ENCODE measurements around the gene HNRNPLL. TPM values are rescaled to one million over a fixed set of nuclear protein-coding genes. Genes with fewer than 3 reads are reported as not detected.

The HNRNPLL gene
- total RNA-seq, 4 donors from 2014 or later, result 45.2 to 59.7 (median 54.4) TPM

- H3K4me1 ChIP-seq, result peaks cover 0 to 7% (median 0%) of the 10 kb centered on the region in 4 donors
- intact Hi-C loops (cut with DNase I; ENCODE audit: low total_unique reads), result no loop called here
- no peaks in the 10 kb centered on the region for H3K9me3 ChIP-seq
- DNase-seq, result no peak
- no peak overlapping the region for H3K4me3 ChIP-seq
- in situ Hi-C loops (cut with MboI; ENCODE audit: low pct_ligation_motif_present in 1 of 4, low pct_unique_long_range_greater_than_20kb in 1 of 4, low sequenced_read_pairs in 3 of 4), result no loop called here
- 59 to 84% methylated on average over 2 of the region's 2 CpGs for WGBS, 2 donors (ENCODE audit: low coverage in 1 of 2)
- peak overlapping the region in 2 of 4 donors; percentile 16 to 19 for H3K27ac ChIP-seq
- no peaks in the 10 kb centered on the region for H3K27me3 ChIP-seq
- no peak for TF ChIP-seq POLR2A (IDR thresholded peaks at IDR 0.05)
- TF ChIP-seq CTCF (IDR thresholded peaks at IDR 0.05), result no peak
- TF ChIP-seq EP300 (IDR thresholded peaks at IDR 0.05; ENCODE audit: low read depth), result no peak
- no peak for TF ChIP-seq POLR2AphosphoS5 (IDR thresholded peaks at IDR 0.05)
- H3K36me3 ChIP-seq, result peaks cover 0 to 14% (median 0%) of the 10 kb centered on the region in 4 donors
These were observed 42.6 kb downstream of the HNRNPLL start for GRCh38 chr2:38560092-38560491.

DNA sequence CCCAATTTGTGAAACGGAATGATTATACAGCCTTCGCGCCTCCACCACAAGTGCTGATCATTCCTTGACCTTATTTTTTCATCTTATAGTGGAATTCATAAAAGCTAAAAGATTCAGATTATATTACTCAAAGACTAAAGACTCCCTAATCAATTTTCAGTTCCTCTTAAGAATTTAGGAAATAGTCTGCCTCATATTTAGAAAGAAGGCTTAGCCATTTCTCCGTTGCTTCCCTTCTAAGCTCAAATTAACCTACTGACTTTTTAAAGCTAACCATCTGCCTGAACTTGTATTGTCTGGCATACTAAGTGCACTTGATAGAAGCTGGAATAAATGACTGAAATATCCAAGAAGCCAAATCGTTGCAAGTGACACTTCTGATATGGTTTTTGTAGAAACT, 44.7 kb downstream of the HNRNPLL start:
- TF ChIP-seq EP300 (IDR thresholded peaks at IDR 0.05; ENCODE audit: low read depth) (no peak), CTCF (IDR thresholded peaks at IDR 0.05) (no peak), POLR2A (IDR thresholded peaks at IDR 0.05) (no peak), POLR2AphosphoS5 (IDR thresholded peaks at IDR 0.05) (no peak)
- Histone ChIP-seq H3K4me3 (no peak overlapping the region), H3K27ac (no peak overlapping the region), H3K27me3 (no peaks in the 10 kb centered on the region), H3K9me3 (no peaks in the 10 kb centered on the region), H3K4me1 (peaks cover 0 to 7% (median 0%) of the 10 kb centered on the region in 4 donors), H3K36me3 (peaks cover 0 to 1% (median 0%) of the 10 kb centered on the region in 4 donors)
- in situ Hi-C loops (cut with MboI; ENCODE audit: low pct_ligation_motif_present in 1 of 4, low pct_unique_long_range_greater_than_20kb in 1 of 4, low sequenced_read_pairs in 3 of 4), result no loop called here
- no peak for DNase-seq
- intact Hi-C loops (cut with DNase I; ENCODE audit: low total_unique reads), result no loop called here
- WGBS, 2 donors (ENCODE audit: low coverage in 1 of 2), result 93 to 98% methylated on average over 4 to 5 of the region's 5 CpGs

DNA sequence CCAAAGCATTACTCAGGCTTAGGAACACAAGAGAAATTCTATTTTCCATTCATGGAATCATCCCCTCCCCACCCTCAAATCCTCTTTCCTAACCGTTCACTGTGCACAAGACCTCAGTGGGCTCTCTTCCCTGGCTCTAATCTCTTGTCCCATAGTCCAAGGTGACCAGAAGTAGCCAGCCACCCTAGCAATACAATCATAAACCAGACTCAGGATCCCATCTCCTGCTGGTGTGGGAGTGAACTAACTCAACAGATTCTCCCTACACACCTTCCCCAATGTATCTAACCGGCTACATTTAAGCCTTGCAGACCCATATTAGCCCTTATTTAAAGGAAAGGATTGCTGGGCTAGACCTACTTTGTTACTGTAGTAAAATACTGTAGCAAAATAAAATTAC, 45.5 kb downstream of the HNRNPLL start:
- H3K9me3 ChIP-seq, result no peaks in the 10 kb centered on the region
- no peak for DNase-seq
- H3K27me3 ChIP-seq, result no peaks in the 10 kb centered on the region
- no peak for TF ChIP-seq CTCF (IDR thresholded peaks at IDR 0.05)
- intact Hi-C loops (cut with DNase I; ENCODE audit: low total_unique reads), result no loop called here
- 75 to 86% methylated on average over 1 to 2 of the region's 2 CpGs for WGBS, 2 donors (ENCODE audit: low coverage in 1 of 2)
- no peaks in the 10 kb centered on the region for H3K36me3 ChIP-seq
- H3K4me1 ChIP-seq, result peaks cover 0 to 7% (median 0%) of the 10 kb centered on the region in 4 donors
- no peak overlapping the region for H3K4me3 ChIP-seq
- H3K27ac ChIP-seq, result no peak overlapping the region
- in situ Hi-C loops (cut with MboI; ENCODE audit: low pct_ligation_motif_present in 1 of 4, low pct_unique_long_range_greater_than_20kb in 1 of 4, low sequenced_read_pairs in 3 of 4), result no loop called here

DNA sequence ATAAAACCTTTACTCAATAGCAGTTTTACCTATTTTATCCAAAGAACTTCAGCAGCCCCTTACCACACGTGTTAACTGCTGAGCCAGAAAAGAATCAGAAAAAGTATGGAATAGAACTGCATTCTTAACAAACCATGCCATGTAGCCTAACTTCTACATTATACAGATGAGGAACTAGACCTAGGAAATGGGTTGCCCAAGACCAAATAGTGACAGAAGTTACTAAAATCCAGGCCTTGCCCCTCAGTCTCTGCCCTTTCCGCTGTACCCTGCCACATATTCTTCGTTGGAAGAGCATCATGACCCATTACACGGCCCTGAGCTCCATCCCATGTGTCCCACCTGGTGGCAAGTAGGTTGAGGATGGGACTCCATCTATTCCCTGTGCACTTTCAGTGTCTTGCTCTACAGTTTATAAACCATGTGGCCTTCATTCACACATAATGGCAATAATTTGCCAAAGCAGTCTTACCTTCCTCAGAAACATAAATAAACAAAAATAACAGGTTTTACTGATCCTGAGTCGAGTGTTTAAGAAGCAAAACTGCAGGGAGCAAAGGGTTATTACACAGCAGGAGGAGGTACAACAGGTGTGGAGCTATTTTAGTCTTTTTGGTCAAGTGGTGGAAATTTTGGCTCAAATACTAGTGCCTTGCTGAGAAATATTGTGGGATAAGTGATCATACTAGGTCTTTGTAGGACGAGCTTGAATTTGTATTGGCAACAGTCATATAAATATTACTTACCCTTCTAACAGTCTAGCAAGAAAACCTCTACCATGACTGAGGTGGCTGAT, 46.5 kb downstream of the HNRNPLL start:
- Histone ChIP-seq H3K4me1 (peaks cover 0 to 7% (median 0%) of the 10 kb centered on the region in 4 donors), H3K9me3 (no peaks in the 10 kb centered on the region), H3K4me3 (no peak overlapping the region), H3K27me3 (no peaks in the 10 kb centered on the region), H3K36me3 (no peaks in the 10 kb centered on the region), H3K27ac (no peak overlapping the region)
- TF ChIP-seq POLR2AphosphoS5 (IDR thresholded peaks at IDR 0.05) (no peak), CTCF (IDR thresholded peaks at IDR 0.05) (no peak), POLR2A (IDR thresholded peaks at IDR 0.05) (no peak), EP300 (IDR thresholded peaks at IDR 0.05; ENCODE audit: low read depth) (no peak)
- intact Hi-C loops (cut with DNase I; ENCODE audit: low total_unique reads), result no loop called here
- in situ Hi-C loops (cut with MboI; ENCODE audit: low pct_ligation_motif_present in 1 of 4, low pct_unique_long_range_greater_than_20kb in 1 of 4, low sequenced_read_pairs in 3 of 4), result no loop called here
- WGBS, 2 donors (ENCODE audit: low coverage in 1 of 2), result 71 to 80% methylated on average over 5 to 6 of the region's 6 CpGs
- no peak for DNase-seq

Measured in transverse colon (tissue), 4 donors.